GF-D8 (cell line): ENCODE results near the gene CREB3L2.
"Not testable (repeated sequence)": the region's sequence is repeated elsewhere in the genome, so short reads cannot be mapped to it uniquely, and the experiment has no call there.

ENCODE experiments used
- DNase-seq: peaks from one replicate; lab custom pipeline; 2025; lab: John Stamatoyannopoulos, UW

Gene CREB3L2

DNA sequence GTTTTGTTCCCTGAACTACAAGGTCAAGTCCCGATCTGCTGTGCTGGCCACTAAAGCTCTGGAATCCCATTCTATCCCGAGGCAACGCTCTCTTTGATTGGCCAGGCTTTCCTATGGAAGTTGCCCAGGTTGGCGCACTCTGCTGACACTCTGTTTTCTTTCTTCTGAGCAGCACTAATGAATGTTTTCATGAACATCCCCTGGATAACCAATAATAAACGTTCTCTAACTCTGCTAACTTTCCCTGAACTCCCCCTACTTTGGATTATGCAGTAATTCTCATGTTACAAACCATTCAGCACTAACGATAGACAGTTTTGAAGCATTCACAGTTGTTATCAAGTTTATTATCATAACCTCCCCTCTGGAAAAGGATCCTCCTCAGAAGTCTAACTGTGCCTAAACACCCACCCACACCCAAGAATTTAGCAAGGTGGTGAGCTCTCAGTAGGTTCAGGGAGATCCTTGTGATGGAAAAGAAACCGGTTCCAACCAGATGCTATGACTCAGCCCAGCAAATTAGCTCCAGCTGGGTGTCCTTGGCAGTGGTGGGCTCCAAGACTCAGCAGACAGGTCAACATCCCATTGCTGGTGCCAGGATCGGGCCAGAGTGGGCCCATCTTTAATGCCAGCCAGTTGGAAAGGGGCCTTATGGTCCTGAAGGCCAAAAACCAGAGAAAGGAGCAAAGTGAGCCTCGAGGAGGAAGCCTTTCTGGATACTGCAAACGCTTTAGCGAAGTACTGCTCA lies 68.4 kb downstream of the CREB3L2 start:
- DNase-seq, result no peak

DNA sequence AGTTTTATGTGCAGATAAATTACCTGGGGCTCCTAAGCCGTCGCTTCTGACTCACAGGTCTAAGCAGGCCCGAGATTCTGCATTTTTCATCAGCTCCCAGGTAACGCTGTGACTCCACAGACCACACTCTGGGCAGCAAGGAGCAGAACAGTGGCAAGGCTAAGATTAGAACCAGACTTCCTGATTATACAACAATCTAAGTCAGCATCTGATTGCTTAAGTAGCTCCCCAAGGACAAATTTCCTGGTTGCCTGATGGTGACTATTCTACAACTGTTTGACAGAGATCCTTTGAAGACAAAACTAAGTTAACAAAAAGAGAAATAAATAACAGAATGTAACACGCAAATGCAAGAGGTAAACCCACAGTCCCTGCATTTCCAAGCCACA lies 69.0 kb downstream of the CREB3L2 start:
- DNase-seq, result peak; percentile 42

DNA sequence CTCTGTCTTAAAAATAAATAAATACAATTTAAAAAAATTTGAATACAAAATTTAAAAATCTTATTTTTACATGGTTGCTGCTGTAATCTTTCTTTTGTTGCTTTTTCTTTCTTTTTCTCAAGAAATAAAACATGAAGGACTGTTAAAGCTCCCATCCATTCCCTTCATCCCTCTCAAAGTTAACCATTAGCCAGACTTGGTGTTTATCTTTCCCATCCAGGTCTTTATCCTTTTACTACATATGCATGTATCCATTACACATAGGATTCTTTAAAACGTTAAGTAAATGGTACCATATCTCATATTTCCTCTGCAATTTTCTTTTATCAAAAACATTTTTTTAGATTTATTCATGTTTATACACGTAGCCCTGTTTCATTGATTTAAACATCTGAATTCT lies 70.1 kb downstream of the CREB3L2 start:
- DNase-seq, result no peak

DNA sequence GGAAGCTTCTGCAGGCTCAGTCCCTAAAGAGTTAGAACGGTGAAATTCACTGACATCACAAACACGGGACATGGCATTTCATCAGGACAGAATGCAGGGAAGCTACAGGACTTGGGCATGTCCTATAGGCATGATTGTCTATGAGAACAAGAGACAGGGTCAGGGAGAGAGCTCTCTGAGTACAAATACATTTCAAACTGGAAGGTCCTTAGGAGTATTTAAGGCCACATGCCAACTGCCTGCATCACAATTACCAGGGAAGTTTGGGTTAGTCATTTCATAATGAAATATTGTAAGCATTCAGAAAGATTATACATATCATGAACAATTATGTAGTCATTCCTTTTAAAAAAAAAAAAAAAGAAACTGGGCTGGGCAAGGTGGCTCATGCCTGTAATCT lies 71.3 kb downstream of the CREB3L2 start:
- no peak for DNase-seq

DNA sequence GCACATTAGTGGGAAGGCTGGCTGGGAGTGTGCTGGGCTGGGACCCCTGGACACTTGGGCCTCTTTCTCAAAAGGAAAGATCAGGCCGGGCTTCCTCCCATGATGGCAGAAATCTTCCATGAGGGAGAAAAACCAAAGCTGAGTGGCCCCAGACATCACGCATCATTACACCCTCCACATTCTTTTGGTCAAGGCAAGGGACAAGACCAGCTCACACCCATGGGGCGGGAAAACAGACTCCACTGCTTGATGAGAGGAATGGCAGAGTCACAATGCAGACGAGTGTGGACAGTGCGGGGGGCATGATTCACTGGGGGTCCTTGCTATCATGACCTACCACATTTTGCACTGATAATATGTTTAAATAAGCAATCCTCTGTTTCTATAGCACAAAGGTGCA lies 73.3 kb downstream of the CREB3L2 start:
- DNase-seq, result no peak

DNA sequence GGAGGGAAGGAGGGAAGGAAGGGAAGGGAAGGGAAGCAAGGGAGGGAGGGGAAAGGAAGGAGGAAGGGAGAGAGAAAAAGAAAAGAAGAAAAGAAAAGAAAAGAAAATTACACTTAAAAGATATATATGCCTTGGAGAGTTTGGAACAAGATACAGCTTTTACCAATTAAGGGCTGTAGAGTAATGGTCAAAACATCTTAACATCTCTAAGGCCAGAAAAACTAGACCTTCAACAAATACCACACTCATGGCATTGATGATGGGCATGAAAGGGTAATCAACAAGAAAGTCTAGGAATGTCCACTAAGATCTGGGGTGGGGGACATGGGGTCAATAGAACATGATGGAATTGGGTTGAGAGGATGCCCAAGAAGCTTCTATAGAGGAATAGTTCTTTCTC lies 74.5 kb downstream of the CREB3L2 start:
- no peak for DNase-seq

DNA sequence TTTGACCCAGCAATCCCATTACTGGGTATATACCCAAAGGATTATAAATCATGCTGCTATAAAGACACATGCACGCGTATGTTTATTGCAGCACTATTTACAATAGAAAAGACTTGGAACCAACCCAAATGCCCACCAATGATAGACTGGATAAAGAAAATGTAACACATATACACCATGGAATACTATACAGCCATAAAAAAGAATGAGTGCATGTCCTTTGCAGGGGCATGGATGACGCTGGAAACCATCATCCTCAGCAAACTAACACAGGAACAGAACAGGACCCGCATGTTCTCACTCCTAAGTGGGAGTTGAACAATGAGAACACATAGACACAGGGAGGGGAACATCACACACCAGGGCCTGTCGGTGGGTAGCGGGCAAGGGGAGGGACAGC lies 75.7 kb downstream of the CREB3L2 start:
- not testable (repeated sequence) for DNase-seq

DNA sequence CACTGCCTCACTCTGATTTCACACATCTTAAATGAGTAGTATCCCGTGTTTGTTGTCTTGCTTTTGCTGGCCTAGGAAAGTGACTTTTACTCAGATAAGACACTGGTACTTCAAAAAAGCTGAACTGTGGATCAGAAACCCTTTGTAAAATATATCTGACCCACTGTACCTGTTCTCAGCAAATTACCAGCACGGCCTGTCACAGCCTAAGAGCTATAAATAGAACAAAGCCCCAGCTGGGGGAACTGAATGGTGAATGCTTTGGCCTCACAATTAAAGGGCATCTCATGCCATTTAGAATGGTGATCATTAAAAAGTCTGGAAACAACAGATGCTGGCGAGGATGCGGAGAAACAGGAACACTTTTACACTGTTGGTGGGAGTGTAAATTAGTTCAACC lies 76.1 kb downstream of the CREB3L2 start:
- DNase-seq, result no peak

DNA sequence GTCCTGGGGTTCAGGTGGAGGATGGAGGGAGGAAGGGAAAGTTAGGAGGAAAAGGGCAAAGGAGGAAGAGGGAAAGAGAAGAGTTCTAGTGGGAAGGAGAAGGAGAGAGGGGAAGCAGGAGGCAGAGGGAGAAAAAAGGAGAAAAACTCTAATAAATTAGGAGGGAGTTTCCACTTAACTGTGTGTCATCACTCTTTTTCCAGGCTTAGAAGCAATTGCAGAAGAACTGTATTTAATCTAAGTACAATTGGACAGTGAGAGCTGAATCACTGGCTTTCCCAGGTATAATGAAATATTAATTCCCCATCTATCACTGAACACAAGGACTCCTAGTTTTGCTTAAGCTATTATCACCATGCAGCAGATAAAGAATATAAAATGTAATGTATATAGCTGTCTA lies 76.8 kb downstream of the CREB3L2 start:
- no peak for DNase-seq

DNA sequence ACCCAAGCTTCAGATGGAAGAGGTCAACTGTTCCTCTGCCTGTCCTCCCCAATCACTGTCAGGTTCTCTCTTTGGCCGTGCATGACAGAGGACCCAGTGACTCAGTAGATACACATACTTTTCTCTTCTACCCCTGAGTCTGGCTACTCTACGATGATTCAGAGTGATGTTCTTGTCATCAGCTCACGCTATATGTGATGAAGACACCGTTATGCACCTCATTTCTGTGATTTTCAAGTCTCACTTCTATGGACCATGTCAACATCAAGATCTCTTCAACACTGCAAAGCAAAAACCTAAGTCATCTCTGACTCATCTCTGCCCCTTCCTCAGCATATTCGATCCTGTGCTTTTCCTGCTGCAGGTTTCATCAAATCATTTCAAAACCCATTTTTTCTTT lies 78.5 kb downstream of the CREB3L2 start:
- DNase-seq, result no peak

DNA sequence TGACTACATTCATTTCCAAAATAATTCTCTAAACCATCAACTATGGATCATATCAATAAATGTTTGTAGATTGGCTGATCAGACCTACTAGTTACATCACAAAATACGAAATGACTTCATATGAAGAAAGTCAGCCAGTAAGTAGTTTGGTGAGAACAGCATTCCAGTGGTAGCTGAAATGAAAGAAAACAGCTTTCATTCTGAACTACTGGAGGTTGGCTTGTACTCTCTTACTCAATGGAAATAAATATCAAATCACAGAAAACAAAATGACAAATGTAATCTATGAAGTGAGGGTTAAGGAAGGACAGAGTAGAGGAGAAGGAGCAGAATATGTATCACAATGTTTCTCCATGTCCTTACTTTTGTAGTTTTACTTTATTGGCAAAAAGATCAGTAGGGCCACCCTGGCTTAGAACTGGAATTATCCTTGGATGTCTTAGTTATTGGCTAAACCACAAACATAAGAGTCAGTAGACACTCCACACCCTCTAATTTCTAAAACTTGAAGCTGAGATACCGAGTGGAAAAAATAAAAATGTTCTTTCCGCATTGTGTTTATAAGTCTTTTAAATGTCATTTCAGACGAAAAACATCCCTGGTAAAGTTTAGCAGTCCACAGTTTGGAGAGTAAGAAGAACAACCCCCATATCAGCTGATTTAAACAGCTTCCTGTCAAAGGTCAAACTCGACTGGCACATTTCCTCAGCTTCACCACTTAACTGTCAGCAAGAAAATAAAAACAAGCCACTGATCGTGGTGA lies 81.1 kb downstream of the CREB3L2 start:
- DNase-seq, result no peak

DNA sequence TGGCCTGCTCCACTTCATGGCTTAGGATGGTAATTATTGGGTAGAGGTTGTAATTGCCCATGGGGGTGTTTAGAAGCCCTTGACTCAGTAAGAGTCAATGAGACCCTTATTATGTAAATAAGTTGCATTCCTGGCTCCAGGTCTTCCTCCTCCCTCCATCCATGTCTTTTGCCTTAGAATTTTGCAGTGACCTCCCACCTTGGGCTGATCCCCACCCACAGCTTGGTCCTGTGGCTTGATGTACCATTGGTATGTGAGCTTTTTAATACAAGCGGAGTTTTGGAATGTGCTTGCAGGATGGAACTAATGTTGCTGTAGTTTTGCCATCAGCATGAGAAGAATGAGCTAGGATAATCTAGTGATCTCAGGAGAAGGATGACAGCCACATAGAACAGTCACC lies 81.9 kb downstream of the CREB3L2 start:
- no peak for DNase-seq

DNA sequence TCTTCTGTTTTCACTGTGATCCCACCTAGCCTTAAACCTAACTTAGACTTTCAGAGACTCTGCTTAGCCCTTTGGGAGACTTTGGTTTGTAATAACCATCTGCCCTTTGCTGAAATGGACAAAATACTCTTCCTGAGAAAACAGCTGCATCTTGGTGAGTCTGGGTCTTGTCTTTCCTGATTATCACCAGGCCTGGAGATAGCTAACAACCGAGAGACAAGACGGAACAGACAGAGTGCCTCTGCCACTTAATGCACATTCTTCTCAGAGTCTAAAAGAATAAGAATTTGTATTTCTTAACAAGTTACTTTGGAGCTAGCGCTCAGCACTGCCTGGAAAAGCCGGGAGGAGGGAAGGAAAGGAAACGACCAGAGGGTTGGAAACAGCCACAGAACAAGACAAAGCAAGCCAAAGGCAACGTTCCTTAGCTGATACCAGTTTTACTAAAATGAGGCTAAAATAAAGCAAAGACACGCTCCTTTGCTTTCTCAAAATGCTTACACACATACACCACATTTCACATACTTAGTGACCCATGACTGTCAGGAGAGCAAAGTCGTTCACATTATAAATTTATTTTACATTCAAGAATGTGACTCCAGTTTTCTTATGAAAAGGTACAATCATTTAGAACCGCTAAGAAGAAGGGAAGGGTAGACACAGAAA lies 84.8 kb downstream of the CREB3L2 start:
- DNase-seq, result no peak

DNA sequence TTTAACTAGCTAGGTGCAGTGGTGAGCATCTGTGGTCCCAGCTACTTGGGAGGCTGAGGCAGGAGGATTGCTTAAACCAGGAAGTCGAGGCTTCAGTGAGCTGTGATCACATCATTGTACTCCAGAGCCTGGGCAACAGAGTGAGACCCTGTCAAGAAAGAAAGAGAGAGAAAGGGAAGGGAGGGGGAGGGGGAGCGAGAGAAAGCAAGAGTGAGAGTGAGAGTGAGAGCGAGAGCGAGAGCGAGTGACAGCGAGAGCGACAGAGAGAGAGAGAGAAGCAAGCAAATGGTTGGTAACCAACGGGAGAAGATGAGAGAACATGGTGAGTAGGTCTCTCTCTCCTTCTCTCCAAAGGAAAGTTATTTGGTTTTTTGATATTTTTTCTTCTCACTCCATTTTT lies 85.3 kb downstream of the CREB3L2 start:
- DNase-seq, result no peak

DNA sequence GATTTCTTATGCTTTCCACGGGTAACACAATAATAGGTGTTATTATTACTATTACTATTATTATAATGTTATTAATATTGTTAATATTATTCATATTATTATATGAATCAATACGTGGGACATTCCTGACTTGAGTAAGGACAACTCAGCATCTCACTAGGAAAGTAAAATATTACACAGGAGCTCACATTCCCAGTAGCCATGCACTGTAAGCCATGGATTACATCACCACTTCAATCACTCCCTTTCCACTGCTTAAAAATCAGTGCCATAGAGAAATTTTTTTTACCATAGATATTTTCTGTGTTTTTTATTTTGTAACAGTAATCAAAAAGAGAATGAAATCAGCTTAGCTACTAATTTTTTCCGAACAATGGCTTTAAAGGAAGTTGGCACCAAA lies 86.6 kb downstream of the CREB3L2 start:
- no peak for DNase-seq

DNA sequence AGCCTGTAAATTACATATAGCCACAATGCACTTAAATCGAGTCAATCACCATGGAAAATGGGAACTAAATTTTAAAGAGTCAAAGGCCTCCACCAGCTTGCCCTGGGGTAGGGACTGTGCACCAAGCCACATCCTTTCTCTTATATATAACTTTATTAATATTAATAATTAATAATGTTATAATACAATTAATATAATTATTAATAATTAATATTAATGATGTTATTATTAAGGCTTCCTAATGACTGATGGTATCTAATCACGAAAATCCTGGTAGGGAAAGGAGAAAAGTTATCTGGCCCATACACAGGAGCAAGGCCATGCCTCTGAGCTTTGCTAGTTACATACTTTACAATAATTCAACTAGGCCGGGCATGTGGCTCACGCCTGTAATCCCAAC lies 87.9 kb downstream of the CREB3L2 start:
- no peak for DNase-seq

DNA sequence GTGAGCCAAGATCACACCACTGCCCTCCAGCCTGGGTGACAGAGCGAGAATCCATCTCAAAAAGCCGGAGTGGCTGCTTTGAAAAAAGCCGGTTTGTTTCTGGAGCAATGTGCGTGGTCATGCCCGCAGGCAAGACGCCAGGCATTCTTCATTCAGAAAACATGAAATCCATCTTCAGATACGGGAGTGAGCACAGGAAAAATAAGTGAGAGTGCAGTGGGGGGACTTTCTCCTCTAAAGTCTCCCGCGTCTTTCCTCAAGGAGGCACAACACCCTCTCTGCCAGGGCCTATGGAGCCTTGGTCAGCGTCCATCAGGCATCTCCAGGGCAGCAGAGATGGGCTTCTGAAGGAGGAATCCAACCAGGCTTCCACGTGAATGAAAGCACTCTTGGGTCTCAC lies 92.8 kb downstream of the CREB3L2 start:
- no peak for DNase-seq

DNA sequence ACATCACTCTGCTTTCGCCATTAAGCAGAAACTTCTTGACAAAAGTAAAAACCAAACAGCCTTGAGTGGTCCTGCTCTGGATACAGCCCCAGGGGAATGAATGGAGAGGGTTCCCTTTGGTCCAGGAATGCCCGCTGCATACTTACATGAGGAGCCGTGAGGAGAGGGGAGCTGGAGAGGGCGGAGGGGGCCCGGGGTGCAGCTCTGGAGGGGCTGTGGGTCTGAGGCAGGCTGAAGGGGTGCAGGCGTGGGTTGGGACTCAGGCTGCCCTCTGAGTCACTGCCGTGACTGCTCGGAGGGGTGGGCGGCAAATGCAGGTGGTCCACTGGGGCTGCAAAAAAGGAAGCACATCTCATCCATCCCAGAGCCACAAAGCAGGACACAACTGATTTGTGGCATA lies 93.8 kb downstream of the CREB3L2 start:
- no peak for DNase-seq

DNA sequence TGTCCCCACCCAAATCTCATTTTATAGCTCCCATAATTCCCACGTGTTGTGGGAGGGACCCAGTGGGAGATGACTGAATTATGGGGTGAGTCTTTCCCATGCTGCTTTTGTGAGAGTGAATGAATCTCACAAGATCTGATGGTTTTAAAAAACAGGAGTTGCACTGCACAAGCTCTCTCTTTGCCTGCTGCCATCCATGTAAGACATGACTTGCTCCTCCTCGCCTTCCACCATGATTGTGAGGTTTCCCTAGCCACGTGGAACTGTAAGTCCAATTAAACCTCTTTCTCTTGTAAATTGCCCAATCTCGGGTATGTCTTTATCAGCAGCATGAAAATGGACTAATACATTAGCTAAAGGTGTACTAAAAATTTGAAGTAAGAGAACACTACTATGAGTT lies 95.2 kb downstream of the CREB3L2 start:
- not testable (repeated sequence) for DNase-seq

DNA sequence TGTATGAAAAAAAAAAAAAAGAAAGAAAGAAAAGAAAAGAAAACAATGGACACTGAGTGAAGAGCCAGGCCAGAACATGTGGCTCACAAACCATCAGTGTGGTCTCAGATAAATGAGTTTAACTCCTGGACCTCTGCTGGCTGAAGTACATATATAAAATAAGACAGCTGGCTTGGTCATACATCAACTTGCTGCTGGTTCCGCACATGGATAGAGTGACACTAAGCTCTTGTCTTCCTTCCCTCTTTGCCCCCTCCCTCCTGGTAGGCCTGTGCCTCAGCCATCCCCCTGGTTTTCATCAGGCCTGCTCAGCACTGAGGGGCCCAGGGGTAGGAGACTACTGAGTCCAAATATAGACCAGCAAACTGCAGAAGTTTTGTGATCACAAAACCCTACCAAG lies 97.1 kb downstream of the CREB3L2 start:
- no peak for DNase-seq

DNA sequence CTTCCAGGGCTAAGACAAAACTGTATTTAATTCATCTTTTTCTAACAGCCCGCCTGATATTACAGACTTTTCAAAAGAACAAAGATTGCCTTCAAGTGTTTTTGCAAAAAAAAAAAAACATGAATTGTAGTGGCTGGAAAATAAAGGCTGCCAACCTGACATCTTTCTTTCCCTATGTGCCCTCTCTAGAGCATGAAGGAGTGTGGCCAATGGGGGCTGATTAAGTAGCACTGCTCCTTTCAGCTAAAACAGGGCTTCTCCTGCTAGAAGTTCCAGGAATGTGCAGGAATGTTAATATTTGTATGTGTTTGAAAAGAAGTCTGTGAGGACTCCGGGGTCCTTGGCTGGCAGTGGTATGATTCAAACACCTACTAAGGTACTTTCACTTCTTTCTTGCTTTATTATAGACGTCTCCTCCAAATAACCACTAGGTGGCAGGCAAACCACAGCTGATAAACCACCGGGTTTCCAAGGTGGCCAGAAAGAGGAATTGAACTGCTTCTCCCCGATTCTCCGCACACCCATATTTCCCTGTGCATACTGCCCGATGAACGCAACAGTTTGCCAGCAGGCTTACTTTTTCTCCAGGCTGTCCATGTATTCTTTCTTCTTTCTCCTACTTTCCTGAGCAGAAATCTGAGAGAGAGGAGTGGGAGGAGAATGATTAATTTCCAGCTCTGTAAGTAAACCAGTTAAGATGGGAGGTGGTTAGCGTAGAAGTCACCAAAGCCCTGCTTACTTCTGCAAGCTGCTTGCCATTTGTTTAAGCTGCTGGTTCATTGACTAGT lies 98.3 kb downstream of the CREB3L2 start:
- DNase-seq, result peak; percentile 41

DNA sequence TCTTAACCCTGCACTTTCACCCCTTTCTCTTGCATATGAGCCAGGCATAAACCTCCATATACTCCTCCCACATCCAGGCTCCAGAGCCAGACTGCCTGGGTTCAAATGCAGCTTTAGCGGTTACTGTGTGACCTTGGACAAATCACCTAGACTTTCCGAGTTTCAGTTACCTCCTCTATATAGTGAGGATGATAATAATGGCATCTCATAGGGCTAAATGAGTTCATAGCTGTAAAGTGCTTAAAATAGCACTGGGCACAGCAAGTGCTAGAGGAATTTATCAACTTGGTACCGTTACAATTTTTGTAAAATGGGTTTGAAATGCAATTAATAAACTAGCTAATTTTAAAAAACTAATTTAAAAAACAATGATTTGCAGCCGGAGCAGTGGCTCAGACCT lies 101.7 kb downstream of the CREB3L2 start:
- no peak for DNase-seq
